Measurements from ENCODE around the gene MYT1.

DNA sequence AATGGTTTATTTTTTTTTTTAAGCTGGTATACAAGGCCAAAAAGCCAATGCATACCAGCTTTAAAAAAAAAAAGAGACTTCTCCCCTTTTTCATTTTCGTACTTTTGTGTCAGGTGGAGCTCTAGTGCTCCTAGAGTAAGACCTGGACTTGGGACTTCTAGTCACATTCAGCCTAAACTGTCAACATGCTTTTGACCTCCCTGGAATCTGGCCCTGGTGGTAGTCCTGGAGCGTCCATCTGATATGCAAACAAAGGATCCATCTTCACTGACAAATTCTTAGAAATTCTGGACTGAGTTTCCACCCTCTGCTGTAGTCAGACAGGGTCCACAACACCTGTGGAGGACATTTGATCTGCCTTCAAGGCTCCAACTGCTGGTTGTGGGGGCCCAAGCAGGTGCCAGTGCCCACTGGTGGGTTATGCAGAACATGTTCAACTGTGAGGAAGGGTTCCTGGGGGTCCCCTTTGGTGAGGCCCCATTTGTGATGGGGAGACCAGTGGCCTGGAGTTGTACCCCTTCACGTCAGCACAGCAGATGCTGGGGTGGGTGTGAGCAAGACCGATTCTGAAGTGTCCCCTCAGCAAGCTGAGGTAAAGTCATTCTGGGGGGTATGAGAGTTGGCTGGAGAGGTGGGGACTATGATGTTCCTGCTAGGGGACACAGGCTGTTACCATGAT lies 78.7 kb downstream of the MYT1 start:
- no peak for TF ChIP-seq POLR2A (IDR thresholded peaks at IDR 0.05)
- TF ChIP-seq, protein P1, sequence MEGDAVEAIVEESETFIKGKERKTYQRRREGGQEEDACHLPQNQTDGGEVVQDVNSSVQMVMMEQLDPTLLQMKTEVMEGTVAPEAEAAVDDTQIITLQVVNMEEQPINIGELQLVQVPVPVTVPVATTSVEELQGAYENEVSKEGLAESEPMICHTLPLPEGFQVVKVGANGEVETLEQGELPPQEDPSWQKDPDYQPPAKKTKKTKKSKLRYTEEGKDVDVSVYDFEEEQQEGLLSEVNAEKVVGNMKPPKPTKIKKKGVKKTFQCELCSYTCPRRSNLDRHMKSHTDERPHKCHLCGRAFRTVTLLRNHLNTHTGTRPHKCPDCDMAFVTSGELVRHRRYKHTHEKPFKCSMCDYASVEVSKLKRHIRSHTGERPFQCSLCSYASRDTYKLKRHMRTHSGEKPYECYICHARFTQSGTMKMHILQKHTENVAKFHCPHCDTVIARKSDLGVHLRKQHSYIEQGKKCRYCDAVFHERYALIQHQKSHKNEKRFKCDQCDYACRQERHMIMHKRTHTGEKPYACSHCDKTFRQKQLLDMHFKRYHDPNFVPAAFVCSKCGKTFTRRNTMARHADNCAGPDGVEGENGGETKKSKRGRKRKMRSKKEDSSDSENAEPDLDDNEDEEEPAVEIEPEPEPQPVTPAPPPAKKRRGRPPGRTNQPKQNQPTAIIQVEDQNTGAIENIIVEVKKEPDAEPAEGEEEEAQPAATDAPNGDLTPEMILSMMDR (IDR thresholded peaks at IDR 0.05) = no peak
